Activated CD4-positive, alpha-beta T cell treated with anti-CD3 and anti-CD28 coated beads, Interleukin-2, amount 50 U/mL, for 16 hours (primary cell): Measurements from ENCODE around the gene PRSS27.
"Not testable (repeated sequence)": the region's sequence is repeated elsewhere in the genome, so short reads cannot be mapped to it uniquely, and the experiment has no call there.

ENCODE experiments used
- DNase-seq: peaks from one replicate; pipeline ENCODE4 v3.0.0-alpha.2; 2020

PRSS27 gene

DNA sequence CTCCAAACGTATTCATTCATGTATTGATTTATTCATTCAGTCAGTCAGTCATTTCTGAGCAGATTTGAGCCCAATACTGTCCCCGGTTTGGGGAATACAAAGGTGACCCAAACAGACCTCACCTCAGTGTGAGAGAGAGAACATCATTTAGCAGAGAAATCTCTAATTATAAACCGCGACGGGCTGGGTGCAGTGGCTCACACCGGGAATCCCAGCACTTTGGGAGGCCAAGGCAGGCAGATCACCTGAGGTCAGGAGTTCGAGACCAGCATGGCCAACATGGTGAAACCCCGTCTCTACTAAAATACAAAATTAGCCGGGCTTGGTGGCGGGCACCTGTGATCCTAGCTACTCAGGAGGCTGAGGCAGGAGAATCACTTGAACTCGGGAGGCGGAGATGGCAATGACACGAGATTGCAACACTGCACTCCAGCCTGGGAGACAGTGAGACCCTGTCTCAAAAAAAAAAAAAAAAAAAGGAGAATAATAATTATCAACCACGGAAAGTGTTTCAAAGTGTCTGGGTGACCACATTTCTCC, 1.7 kb upstream of the PRSS27 start:
- DNase-seq: not testable (repeated sequence)

DNA sequence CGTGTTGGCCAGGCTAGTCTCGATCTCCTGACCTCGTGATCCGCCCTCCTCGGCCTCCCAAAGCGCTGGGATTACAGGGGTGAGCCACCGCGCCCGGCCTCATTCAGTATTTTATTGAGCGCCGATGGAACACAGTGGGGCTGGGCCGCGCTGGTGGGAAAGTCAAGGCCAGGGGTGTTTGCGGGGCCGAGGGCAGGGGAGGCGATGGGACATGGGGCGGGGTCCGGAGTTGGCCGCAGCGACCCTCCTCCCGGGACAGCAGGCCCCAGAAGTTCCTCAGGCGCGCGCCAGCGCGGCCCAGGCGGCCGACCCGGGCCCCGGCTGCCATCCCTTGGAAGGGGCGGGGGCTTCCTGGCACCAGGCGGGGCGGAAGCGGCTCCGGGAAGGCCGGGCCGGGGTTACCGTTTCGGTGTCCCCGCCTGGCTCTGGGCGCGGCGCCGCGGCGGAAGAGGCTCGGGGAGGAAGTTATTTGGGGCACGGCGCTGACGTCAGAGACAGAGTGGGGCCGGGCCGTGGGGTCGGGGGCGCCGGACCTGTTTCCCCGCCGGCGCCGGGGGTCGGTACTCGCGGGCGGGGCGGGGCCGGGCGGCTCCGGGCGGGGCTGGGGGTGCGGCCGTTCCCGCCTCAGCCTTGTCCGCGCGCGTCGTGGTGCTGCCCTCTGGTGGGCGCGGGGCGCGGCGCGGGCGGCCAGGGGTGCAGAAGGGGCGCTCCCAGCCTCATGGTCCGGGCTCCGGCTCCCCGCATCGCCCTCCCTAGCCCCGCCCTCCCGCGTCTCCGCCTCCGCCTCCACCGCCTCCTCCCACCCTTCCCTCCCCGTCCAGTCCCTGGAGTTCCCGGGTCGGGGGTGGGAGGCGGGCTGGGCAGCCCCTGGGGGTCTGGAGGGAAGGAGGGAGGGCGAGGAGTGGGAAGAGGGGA, 952 bp upstream of the PRSS27 start:
- DNase-seq: peak; percentile 92

DNA sequence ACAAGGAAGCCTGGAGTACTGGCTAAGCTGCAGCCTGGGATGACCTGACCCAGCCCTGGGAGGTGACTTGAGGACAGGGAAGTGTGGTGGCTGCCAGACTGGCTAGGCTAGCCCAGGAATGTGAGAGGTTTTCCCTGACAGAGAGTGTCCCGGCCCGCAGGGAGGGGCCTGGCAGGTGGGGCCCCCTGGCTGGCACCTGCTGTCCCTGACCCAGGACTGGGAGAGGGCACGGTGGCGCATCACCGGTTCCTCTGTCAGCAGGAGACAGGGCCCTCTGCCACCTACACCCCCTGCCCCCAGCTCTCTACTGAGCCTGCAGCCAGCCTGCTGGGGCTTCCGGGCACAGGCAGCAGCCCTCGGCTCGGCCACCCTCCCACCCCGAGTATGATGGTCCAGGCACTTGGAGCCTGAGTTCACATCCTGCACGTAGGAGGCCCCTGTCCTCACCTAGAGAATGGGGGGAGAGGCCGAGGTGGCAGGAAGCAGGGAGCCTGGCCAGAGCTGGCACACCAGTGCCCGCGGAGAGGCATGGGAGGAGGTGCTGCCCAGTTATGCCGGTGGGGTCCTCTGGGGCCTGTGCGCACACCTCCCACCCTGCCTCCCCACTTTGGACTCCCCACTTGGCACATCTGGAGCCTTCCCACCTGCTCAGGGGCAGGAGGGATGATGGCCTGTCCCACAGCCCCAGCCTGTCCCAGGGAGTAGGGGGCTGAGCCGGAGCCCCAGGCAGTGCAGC, 528 bp downstream of the PRSS27 start:
- no peak for DNase-seq

DNA sequence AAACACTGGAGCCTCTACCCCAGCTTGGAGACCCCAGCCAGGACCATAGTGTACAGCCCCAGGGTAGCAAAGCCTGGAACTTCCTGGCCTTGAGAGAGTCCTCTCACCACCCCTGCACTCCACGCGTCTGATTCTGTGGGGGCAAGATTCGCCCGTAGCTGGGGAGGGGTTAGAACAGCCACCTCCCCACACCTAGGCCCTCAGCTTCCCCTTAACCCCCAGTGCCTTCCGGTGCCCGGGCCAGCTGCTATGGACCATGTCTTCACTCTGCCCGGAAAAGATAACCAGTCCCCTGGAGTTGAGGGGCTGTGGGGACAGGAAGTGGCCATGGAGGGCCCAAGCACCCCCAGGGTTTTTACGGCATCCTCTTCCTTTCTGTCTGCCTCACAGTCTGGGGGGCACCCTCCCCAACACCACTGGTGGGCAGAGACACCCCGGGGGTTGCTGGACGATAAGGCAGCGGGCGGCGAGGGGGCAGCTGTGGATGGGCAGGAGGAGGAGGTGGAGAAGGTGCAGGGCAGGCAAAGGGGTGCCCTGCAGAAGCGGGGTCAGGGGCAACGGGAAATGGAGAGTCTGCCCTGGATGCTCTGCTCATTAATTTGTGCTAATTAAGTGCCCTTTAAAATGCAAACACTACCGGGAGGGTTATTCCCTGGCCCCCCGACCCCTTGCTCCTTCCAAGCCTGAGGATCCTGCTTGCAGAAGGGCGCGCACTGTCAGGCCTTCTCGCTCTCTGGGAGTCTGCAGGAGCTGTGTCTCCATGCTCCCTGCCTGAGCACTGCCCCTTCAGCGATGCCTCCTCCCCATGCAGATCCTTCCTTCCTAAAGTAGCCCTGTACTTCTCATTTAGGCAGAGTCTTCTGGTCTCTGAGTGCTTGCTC, 2.4 kb downstream of the PRSS27 start:
- no peak for DNase-seq

DNA sequence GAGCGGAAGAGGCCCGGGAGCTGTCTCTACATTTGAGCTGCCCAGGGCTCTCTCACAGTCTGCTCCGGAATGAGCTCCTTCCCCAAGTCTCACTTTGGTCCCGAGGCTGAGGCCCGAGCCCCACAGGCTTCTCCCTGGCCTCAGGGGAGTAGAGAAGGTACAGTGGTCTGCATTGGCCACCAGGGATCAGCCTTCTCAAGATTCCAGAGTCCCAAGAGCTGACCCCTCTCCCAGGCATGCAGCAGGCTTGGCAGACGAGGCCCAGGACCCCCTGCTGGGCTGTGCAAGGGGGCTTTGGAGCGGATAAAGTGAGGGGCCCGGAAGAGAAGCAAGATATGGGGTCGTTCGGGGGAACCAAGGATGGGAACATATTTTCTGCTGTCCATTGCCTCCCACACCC, 3.1 kb downstream of the PRSS27 start:
- DNase-seq: no peak

DNA sequence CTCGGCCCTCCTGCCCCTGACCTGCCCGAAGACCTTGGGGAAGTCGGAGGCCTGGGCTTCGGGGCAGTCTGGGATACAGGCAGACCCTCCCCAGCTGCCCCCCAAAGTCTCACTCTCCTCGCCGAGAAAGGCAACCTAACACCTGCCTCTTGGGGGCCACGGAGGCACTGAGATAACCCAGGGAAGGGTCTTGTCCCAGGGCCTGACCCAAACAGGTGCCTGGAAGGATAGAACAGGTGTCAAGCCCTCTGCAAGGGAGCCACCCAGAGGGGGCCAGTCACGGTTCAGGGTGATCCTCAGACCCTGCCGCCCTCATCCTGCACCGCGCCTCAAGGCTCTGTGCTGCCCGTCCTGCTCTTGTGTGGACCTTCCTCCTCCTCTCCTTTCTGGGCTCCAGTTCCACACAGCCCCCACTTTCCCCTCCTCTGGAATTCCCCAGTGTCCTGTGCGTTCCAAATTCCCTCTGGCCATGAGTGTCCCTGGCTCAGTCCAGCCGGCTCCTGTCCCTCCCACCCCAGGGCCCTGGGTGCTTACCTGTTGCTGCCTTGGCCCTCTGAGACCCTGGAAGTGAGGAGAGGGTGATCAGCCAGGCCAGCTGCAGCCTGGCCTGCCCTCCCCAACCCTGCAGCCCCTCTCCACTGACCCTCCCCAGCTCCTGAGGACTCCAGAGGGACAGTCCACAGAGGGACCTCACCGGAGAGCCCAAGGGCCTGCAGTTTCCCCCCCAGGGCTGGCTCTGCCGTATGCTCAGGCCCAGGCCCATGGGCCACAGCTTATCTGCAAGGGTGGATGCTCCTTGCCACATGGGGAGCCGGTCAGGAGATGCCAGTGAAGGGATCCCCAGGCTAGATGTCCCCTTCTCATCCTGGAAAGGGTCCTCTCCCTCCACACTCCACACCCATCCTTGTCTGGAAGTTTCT, 3.8 kb downstream of the PRSS27 start:
- DNase-seq: no peak

DNA sequence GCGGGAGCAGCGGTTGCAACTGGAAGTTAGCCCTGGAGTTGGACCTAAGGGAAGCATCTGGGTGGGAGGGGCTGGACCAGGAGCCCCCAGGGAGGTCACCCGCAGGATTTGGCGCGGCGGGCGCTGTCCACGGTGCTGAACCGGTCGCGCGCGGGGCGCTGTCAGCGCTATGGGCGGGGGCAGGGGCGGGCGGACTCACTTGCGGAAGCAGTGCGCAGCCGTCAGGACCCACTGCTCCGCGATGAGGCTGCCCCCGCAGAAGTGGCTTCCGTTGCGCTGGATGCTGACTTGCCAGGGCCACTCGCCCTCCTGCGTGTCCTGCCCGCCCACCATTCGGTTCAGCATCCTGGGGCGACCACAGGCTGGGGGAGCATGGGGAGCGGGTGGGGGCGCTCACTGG, 4.5 kb downstream of the PRSS27 start:
- peak; percentile 63 for DNase-seq

DNA sequence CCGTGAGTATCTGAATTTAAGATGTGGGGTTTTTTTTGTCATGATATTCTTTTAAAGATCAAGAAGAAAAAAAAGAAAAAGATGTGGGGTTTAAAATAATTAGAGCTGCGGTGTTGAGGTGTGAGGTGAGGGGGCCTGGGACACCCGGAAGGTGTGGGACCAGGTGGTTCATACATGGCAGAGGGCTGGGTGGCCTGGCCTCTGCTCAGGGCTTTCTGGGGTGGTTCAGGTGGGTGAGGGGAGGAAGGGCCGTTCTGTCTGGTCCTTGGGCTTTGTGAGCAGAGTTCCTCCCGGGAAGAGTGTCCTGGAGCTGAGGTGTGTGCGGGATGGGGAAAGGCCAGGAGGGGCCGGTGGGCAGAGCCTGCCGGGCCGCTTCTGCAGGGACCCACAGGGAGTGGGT, 5.0 kb downstream of the PRSS27 start:
- no peak for DNase-seq

DNA sequence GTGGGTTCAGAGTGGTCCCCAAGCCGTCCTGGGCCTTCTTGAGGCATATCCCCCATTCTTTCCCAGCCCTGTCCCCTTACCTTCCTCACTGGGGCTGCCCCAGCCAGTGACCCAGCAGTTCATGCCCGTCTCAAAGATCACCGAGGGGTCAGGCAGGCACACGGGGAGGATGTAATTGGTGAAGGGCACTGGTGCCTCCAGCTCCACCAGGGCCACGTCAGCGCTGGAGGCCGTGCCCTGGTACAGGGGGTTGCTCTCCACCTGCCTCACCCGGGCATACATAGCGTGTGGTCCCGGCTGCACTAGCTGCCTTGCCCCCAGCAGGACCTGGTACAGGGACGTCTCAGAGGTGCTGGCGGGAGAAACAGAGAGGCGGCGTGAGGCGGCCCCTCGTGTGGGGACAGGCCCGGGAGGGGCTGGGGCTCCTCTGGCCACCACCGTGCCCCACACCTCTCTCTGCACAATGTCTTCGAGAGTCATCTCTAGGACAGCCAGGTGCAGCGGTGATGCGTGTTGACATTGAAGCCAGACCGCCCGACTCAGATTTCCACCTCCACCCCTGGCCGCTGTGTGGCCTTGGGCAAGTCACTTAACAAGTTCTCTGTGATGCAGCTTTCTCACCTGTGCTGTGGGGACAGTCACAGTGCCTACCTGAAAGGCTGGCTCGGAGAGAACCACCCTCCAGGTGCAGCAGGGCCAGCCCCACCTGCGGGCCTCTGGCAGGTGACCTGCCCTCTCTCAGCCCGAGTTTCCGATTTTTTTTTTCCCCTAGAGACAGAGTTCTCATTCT, 5.8 kb downstream of the PRSS27 start:
- DNase-seq: no peak

DNA sequence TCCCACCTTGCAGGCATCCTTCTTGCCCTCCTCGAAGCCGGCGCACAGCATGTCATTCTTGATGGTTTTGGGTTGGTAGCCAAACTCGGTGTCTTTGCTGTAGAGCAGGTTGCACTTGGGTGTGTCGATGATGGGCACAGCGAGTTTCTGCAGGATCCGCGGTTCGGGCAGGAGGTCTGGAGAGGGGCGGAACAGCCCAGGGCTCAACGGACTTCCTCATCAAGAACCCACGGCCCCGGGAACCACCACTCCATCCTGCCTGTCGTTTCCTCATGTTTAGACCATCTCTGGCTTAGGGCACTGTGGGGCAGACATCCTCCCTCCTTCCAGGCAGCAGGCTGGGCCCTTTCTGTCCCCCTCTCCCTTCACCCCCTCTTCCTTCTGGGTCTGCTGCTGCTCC, 6.5 kb downstream of the PRSS27 start:
- no peak for DNase-seq

DNA sequence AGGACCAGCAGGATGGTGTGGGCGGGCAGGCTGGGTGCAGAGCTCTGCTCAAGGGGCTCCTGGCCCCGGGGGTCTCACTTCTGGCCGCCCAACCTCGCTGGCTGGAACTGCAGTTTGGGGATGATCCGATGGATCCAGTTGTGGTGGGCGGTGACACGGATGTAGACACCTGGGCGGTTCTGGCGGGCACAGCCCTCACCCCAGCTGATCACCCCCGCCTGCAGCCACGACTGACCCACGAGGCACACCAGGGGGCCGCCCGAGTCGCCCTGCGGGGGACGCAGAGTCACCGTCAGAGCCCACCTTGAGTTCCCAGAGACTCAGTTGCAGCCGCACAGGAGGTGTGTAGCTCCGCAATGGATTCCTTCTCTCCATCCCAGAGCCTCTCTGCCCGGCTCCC, 7.5 kb downstream of the PRSS27 start:
- DNase-seq: no peak

DNA sequence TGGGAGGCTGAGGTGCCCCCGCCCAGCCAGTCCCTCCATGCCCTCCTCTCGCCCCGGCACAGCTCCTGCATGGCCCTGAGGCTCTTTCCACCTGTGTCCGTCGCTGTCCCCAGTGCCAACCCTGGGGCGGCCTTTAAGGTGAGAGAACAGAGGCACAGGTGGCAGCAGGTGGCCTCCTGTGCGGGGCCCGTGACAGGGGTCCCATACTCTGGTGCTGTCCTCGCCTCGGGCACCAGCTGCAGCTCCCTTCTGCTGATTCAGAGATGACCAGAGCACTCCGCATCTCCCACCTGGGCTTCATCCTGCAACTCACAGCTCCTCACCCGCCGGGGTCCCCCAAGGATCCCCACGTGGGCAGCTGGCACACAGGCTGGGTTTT, 8.0 kb downstream of the PRSS27 start:
- no peak for DNase-seq

DNA sequence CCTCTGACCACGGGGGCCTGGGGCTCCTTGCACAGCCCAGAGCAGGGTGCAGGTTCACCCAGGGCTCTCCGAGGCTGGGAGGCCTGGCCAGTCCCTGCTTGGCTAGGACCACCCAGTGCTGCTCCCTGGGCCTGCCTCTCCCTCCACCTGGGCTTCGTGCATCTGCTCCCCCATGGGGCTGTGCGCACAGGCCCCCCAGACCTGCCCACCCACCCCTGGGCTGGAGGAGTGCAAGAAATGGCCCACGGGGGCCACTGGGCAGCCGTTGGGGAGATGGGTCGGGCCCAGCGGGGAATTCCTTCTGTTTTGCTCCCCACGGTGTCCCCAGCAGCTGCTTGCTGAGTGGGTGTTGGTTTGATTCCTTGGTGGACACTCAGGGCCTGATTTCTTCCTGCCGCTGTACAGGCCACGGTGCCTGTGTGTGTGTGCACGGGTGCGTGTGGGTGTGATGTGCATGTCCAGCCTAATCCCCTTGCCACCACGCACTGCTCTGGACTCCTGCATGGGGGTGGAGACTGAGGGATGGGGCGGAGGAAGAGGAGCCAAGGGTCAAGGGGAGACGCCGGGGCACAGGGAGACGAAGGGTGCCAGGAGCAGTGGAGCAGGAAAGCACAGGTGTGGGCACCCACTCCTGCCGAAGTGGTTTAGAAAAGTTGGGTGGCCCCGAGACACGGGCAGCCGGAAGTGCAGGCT, 8.5 kb downstream of the PRSS27 start:
- DNase-seq: no peak

DNA sequence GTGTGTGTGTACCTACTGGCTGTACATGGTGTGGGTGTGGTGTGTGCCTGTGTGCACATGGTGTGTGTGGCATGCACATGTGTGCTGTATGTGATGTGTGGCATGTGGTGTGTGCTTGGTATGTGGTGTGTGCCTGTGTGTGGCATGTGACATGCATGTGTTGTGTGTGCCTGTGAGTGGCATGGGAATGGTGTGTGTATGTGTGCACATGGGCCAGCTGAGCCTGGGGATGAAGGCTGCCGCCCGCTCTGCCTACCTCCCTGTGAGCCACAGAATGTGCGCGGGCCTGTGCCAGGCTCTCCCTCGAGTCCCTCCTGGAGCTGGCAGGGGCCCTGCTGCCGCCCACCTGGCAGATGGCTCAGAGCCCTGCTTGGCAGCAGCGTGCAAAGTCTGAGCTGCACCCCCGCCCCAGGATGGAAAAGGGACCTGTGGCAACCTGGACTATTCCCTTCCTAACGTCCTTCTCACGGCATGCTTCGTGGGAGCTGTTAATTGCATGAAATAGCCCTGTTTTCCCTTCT, 9.3 kb downstream of the PRSS27 start:
- no peak for DNase-seq

DNA sequence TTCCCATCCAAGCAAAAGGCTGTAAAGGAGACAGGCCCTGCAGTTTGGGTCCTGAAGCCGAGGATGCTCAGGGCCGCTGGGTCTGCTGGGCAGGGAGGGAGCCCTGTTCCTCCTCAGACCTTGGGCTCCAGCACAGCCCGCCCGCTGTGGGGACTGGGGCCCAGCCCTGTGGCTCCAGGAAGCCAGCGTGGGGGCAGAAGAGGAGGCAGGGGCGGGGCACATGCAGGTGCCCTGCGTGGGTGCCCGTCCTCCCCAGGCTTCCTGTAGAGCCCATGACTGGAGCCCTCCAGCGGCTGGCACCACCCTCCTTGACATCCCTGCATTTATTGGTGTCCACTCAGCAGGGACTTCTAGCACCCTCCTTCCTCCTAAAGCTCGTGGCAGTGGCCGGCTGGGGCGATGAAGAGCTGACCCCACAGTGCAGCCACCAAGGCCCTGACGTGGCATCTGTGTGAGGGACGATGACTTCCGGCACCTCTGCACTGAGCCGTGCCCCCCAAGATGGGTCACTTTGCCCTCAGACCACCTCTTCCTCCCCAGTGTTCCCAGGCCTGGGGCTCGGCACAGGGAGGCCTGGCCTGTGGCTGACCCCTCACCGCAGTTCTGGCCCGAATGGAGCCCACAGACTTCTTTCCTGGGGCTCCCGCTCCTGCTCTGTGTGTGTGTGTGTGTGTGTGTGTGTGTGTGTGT, 9.9 kb downstream of the PRSS27 start:
- no peak for DNase-seq

DNA sequence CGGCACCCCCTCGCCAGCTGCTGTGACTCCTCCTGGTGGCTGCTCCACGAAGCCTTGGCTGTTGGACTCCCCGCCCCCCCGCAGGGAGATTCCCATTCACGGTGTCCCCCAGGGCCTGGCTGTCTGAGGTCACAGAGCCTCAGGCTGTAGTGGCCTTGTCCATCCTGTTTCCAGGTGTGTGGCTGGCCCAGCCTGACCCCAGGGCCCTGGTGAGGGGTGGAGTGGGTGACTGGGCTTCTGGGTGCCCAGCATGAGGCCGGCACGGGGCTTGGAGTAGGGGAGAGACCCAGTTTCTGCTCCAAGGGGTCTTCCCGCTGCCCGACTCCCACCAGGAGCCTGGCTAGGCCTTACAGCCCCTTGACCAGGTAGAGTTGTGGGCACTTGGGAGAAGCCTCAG, 10.4 kb downstream of the PRSS27 start:
- no peak for DNase-seq

DNA sequence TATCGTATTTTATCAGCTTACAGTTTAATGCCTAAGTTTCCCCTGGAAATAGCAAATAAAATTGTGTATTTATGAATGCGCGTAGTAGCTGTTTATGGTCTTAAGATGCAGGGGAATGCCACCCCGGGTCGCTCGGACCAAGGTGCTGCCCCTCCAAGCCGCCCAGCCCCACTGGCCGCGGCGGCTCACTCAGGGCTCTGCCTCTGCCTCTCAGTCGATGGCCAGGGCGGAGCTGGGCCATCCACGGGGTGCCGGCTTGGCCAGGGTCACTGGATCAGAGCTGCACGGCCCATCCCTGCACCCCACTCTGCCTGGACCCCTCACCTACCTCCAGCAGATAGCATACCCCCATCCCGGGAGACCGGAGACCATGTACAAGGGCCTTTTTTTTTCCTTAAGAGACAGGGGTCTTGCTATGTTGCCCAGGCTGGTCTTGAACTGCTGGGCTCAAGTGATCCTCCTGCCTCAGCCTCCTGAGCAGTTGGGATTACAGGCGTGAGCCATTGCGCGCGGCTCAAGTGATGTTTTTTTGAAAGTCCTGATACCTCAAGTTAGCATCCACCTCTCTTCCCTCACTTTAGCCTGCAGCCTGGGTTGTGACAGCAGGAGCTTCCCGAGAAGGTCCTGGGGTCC, 11.0 kb downstream of the PRSS27 start:
- no peak for DNase-seq

DNA sequence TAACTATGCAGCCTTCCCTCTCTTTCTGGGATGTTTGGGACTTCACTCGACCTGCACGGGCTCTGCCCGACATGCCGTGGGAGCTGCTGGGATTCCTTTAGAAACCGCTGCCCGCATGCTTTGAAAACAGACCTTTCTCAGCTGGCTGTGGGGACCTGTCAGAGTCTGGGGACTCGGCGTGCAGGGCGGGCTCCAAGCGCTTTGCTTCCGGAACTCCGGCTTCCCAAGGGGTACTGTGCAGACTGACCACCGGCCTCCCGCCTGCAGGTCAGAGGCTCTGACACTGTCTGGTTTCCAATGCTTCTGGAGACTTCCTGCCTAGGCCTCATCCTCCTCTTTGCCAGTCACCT, 11.8 kb downstream of the PRSS27 start:
- DNase-seq: no peak
